ENCODE results near the gene RBM47.

The RBM47 gene

GRCh38 chr4:40575846-40576245 is 53.8 kb downstream of the RBM47 start:
- Histone ChIP-seq H2AFZ (ENCODE audit: low read depth, low read length) (no peak overlapping the region), H3K36me3 (replicated peaks; ENCODE audit: low read depth, low read length) (no peaks in the 10 kb centered on the region), H3K79me2 (ENCODE audit: low read length) (no peaks in the 10 kb centered on the region), H3K4me3 (ENCODE audit: low read length) (no peak overlapping the region), H3K27ac (ENCODE audit: low read length) (no peak overlapping the region), H3K4me1 (ENCODE audit: low read length) (peaks cover 38% of the 10 kb centered on the region), H3K9ac (ENCODE audit: low read length) (no peak overlapping the region), H3K4me2 (ENCODE audit: low read length) (no peak overlapping the region), H4K20me1 (ENCODE audit: insufficient read depth, low read length) (no peaks in the 10 kb centered on the region), H3K9me3 (ENCODE audit: insufficient read depth, low read length) (no peaks in the 10 kb centered on the region), H3K27me3 (ENCODE audit: low read depth, low read length) (0 out of 2 replicates have a peak, but pooled peaks cover 3% of the 10 kb centered on the region)
- no peak for TF ChIP-seq EZH2phosphoT487 (IDR thresholded peaks at IDR 0.05; ENCODE audit: low read depth)
- TF ChIP-seq, protein P1, sequence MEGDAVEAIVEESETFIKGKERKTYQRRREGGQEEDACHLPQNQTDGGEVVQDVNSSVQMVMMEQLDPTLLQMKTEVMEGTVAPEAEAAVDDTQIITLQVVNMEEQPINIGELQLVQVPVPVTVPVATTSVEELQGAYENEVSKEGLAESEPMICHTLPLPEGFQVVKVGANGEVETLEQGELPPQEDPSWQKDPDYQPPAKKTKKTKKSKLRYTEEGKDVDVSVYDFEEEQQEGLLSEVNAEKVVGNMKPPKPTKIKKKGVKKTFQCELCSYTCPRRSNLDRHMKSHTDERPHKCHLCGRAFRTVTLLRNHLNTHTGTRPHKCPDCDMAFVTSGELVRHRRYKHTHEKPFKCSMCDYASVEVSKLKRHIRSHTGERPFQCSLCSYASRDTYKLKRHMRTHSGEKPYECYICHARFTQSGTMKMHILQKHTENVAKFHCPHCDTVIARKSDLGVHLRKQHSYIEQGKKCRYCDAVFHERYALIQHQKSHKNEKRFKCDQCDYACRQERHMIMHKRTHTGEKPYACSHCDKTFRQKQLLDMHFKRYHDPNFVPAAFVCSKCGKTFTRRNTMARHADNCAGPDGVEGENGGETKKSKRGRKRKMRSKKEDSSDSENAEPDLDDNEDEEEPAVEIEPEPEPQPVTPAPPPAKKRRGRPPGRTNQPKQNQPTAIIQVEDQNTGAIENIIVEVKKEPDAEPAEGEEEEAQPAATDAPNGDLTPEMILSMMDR (IDR thresholded peaks at IDR 0.05; ENCODE audit: low read depth, low read length) = no peak

DNA sequence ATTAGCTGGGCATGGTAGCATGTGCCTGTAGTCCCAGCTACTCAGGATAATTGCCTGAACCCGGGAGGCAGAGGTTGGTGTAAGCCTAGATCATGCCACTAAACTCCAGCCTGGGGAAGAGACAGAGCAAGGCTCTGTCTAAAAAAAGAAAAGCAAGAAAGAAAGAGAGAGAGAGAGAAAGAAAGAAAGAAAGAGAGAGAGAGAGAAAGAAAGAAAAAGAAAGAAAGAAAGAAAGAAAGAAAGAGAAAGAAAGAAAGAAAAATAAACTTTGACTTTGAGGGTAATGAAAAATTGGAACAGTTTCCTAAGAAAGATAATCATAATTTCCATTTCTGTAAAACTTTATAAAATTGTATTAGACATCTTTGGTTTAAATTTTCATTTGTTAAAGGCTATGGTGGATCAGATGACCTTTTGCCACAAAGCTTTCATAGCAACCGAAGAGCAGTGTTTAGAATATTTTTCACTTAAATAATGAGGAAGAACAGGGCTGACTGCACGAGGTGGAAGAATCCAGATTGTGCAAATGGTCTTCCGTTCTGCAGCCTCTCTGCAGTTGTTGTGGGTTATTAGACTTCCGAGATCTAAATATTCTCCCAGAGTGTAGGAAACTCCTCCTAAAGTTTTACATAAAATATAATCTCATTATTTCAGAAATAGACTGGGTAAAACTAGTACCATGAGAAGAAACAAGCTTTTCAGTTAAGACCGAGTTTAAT is 55.9 kb downstream of the RBM47 start:
- no peaks in the 10 kb centered on the region for H3K9me3 ChIP-seq (ENCODE audit: insufficient read depth, low read length)
- H2AFZ ChIP-seq (ENCODE audit: low read depth, low read length) = no peak overlapping the region
- TF ChIP-seq, protein P1 (IDR thresholded peaks at IDR 0.05; ENCODE audit: low read depth, low read length) = no peak
- TF ChIP-seq EZH2phosphoT487 (IDR thresholded peaks at IDR 0.05; ENCODE audit: low read depth) = no peak
- no peaks in the 10 kb centered on the region for H4K20me1 ChIP-seq (ENCODE audit: insufficient read depth, low read length)
- peak overlapping the region; percentile 12; the same call in 1 of the 2 replicates for H3K4me2 ChIP-seq (ENCODE audit: low read length)
- peaks cover 38% of the 10 kb centered on the region for H3K4me1 ChIP-seq (ENCODE audit: low read length)
- no peak overlapping the region for H3K4me3 ChIP-seq (ENCODE audit: low read length)
- no peaks in the 10 kb centered on the region for H3K36me3 ChIP-seq (replicated peaks; ENCODE audit: low read depth, low read length)
- H3K9ac ChIP-seq (ENCODE audit: low read length) = no peak overlapping the region
- H3K27ac ChIP-seq (ENCODE audit: low read length) = no peak overlapping the region
- H3K27me3 ChIP-seq (ENCODE audit: low read depth, low read length) = 0 out of 2 replicates have a peak, but pooled peaks cover 3% of the 10 kb centered on the region
- no peaks in the 10 kb centered on the region for H3K79me2 ChIP-seq (ENCODE audit: low read length)

GRCh38 chr4:40572692-40573310 is 56.9 kb downstream of the RBM47 start:
- H3K4me1 ChIP-seq (ENCODE audit: low read length) = peaks cover 38% of the 10 kb centered on the region
- H3K9me3 ChIP-seq (ENCODE audit: insufficient read depth, low read length) = no peaks in the 10 kb centered on the region
- H2AFZ ChIP-seq (ENCODE audit: low read depth, low read length) = no peak overlapping the region
- H3K79me2 ChIP-seq (ENCODE audit: low read length) = no peaks in the 10 kb centered on the region
- no peak overlapping the region for H3K4me2 ChIP-seq (ENCODE audit: low read length)
- H3K4me3 ChIP-seq (ENCODE audit: low read length) = no peak overlapping the region
- no peak overlapping the region for H3K9ac ChIP-seq (ENCODE audit: low read length)
- no peak overlapping the region for H3K27ac ChIP-seq (ENCODE audit: low read length)
- no peaks in the 10 kb centered on the region for H3K36me3 ChIP-seq (replicated peaks; ENCODE audit: low read depth, low read length)
- 0 out of 2 replicates have a peak, but pooled peaks cover 3% of the 10 kb centered on the region for H3K27me3 ChIP-seq (ENCODE audit: low read depth, low read length)
- TF ChIP-seq EZH2phosphoT487 (IDR thresholded peaks at IDR 0.05; ENCODE audit: low read depth) = no peak
- TF ChIP-seq, protein P1 (IDR thresholded peaks at IDR 0.05; ENCODE audit: low read depth, low read length) = no peak
- H4K20me1 ChIP-seq (ENCODE audit: insufficient read depth, low read length) = no peaks in the 10 kb centered on the region

DNA sequence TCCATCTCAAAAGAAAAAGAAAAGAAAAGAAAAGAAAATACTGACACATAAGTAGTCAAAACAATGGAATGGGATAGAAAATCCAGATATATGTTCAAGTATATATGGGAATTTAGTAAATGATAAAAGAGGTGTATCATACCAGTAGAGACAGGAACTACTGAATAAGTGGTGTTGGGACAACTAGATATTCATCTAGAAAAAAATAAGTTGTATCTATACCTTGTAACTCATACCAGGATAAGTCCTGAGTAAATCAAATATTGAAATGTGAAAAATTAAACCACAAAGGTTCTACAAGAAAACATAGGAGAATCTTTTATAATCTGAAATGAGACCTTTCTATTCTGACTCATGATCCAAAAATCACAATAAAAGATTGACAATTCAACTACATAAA is 58.5 kb downstream of the RBM47 start:
- H3K4me3 ChIP-seq (ENCODE audit: low read length) = no peak overlapping the region
- TF ChIP-seq, protein P1 (IDR thresholded peaks at IDR 0.05; ENCODE audit: low read depth, low read length) = no peak
- TF ChIP-seq EZH2phosphoT487 (IDR thresholded peaks at IDR 0.05; ENCODE audit: low read depth) = no peak
- H4K20me1 ChIP-seq (ENCODE audit: insufficient read depth, low read length) = no peaks in the 10 kb centered on the region
- H3K9ac ChIP-seq (ENCODE audit: low read length) = no peak overlapping the region
- H3K27me3 ChIP-seq (ENCODE audit: low read depth, low read length) = 0 out of 2 replicates have a peak, but pooled peaks cover 3% of the 10 kb centered on the region
- H3K4me1 ChIP-seq (ENCODE audit: low read length) = peaks cover 23% of the 10 kb centered on the region
- H3K36me3 ChIP-seq (replicated peaks; ENCODE audit: low read depth, low read length) = no peaks in the 10 kb centered on the region
- H3K9me3 ChIP-seq (ENCODE audit: insufficient read depth, low read length) = no peaks in the 10 kb centered on the region
- no peaks in the 10 kb centered on the region for H3K79me2 ChIP-seq (ENCODE audit: low read length)
- no peak overlapping the region for H3K4me2 ChIP-seq (ENCODE audit: low read length)
- no peak overlapping the region for H2AFZ ChIP-seq (ENCODE audit: low read depth, low read length)
- no peak overlapping the region for H3K27ac ChIP-seq (ENCODE audit: low read length)
